ENCODE results near the gene PTGES3. TPM values are rescaled to one million over a fixed set of nuclear protein-coding genes. Genes with fewer than 3 reads are reported as not detected.
A peak's percentile ranks its signal among the peaks of the same experiment; 100 is the strongest.

PTGES3 gene
- total RNA-seq, 2 donors from 2014 or later, result 242 to 303 TPM

GRCh38 chr12:56636675-56637540 lies 51.2 kb downstream of the PTGES3 start:
- Histone ChIP-seq H3K27me3 (no peaks in the 10 kb centered on the region), H3K4me1 (peaks cover 17% of the 10 kb centered on the region), H3K27ac (peak overlapping the region; percentile 99), H3K4me3 (peak overlapping the region; percentile 79), H3K9ac (ENCODE audit: low read depth in 2 of 2, low read length in 2 of 2) (peak overlapping the region; percentile 64 to 85), H3K9me3 (no peaks in the 10 kb centered on the region), H3K36me3 (peaks cover 22% of the 10 kb centered on the region)
- intact Hi-C loops (cut with DNase I), result loop anchor here (5.0 kb wide), 1 partner anchor 50 kb away; the partner anchor contains the start of gene PTGES3
- TF ChIP-seq, protein P1, sequence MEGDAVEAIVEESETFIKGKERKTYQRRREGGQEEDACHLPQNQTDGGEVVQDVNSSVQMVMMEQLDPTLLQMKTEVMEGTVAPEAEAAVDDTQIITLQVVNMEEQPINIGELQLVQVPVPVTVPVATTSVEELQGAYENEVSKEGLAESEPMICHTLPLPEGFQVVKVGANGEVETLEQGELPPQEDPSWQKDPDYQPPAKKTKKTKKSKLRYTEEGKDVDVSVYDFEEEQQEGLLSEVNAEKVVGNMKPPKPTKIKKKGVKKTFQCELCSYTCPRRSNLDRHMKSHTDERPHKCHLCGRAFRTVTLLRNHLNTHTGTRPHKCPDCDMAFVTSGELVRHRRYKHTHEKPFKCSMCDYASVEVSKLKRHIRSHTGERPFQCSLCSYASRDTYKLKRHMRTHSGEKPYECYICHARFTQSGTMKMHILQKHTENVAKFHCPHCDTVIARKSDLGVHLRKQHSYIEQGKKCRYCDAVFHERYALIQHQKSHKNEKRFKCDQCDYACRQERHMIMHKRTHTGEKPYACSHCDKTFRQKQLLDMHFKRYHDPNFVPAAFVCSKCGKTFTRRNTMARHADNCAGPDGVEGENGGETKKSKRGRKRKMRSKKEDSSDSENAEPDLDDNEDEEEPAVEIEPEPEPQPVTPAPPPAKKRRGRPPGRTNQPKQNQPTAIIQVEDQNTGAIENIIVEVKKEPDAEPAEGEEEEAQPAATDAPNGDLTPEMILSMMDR (IDR thresholded peaks at IDR 0.05), result peak; percentile 43
- DNase-seq, result peak; percentile 100

DNA sequence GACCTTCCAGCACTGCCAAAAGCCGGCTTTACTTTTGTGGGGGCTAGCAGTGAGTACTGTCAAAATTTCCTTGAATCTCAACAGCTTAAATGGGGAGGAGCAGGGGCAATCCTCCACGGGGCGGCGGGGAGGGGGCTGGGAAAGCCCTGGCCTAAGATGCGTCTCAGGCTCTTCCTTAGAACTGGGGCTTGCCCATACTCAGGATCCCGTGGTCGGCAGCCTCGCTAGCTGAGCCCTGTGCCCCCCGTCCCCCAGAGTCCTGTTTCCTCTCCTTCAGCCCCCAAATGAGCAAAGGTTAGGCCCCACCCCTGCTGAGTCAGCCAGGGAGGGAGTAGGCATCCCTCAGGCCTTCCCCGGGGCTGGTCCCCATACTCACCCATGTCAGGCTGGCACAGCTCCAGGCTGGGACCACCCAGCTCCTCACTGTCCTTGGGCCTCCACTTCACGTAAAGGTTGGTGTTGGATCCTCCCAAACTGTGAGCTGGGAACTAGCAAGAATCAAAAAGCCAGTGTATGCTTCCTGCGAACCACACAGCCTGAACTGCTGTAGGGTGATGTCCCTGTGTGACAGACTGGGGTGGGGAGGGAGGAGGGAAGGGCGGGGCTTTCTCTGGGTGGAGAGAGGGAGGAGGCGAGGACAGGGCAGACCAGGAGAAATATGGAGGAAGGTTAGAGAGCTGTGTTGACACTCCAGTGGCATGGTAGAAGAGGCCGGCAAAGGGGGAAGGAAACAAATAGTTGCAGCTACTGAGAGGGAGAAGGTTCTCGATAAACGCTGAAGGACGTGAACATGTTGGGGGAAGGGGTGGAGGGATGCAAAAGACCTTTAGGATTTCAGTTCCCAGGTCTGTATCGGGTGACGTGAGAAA lies 52.0 kb downstream of the PTGES3 start:
- H3K36me3 ChIP-seq, result peaks cover 16% of the 10 kb centered on the region
- TF ChIP-seq, protein P1 (IDR thresholded peaks at IDR 0.05), result no peak
- peak; percentile 97 for DNase-seq
- H3K9me3 ChIP-seq, result no peaks in the 10 kb centered on the region
- H3K27ac ChIP-seq, result peak overlapping the region; percentile 99
- peak overlapping the region; percentile 79 for H3K4me3 ChIP-seq
- H3K9ac ChIP-seq (ENCODE audit: low read depth in 2 of 2, low read length in 2 of 2), result peak overlapping the region; percentile 85 to 96
- H3K4me1 ChIP-seq, result peaks cover 20% of the 10 kb centered on the region
- no peaks in the 10 kb centered on the region for H3K27me3 ChIP-seq
- intact Hi-C loops (cut with DNase I), result loop anchor here (5.0 kb wide), 1 partner anchor 51 kb away; the partner anchor contains the start of gene PTGES3

DNA sequence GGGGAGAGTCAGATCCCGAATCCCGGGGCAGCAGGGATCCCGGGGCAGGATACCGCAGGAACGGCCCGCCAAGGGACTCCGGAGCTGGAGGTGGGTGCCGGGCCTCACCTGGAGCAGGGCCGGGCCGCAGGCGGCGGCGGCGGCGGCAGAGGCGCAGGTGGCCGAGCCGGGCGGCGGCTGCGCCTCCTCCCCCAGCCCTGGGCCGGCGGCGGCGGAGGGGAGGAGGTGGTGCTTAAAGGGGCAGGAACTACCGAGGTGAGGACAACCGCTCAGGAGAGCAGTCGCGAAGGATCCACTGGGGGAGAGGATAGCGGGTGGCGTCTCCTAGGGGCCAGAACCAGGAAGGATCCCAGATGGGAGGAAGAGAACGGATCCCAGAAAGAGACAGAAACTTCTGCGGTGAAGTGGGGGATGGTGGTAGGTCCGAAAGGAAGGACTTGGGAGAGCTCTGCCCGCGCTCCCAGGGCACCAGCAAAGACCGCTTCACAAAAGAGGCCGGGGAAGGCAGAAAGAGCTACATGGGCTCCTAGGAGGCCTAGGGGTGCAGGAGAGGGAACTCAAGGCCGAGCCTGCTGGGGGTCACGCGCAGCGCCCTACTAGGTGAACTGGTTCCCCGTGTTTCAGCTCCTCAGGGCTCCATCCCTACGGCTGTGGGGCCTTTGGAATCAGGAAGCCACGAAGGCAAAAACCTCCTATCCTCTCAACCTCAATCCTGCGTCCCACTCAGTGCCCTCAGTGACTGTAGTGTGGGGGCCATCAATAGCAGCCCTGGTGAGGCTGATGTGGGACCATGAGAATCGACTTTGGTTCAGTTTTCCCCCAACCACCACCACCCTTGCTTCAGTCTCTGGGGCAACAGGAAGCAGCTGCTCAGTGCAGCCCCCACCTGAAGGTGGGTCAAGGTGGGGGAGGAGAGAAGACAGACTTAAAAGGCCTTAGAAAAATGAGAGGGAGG lies 53.0 kb downstream of the PTGES3 start:
- peak overlapping the region; percentile 79 for H3K4me3 ChIP-seq
- H3K9ac ChIP-seq (ENCODE audit: low read depth in 2 of 2, low read length in 2 of 2), result peak overlapping the region; percentile 85 to 96
- peak overlapping the region; percentile 99 for H3K27ac ChIP-seq
- H3K36me3 ChIP-seq, result peaks cover 16% of the 10 kb centered on the region
- peaks cover 20% of the 10 kb centered on the region for H3K4me1 ChIP-seq
- H3K9me3 ChIP-seq, result no peaks in the 10 kb centered on the region
- DNase-seq, result peak; percentile 89
- intact Hi-C loops (cut with DNase I), result loop anchor here (5.0 kb wide), 2 partner anchors 52 to 118 kb away; partner anchors contain the start of gene PTGES3
- H3K27me3 ChIP-seq, result no peaks in the 10 kb centered on the region
- TF ChIP-seq, protein P1 (IDR thresholded peaks at IDR 0.05), result peak; percentile 14

GRCh38 chr12:56634242-56634836 lies 53.7 kb downstream of the PTGES3 start:
- intact Hi-C loops (cut with DNase I), result loop anchor here (5.0 kb wide), 1 partner anchor 117 kb away; no protein-coding TSS in a partner anchor
- peak; percentile 79 for DNase-seq
- Histone ChIP-seq H3K4me1 (peaks cover 20% of the 10 kb centered on the region), H3K9ac (ENCODE audit: low read depth in 2 of 2, low read length in 2 of 2) (peak overlapping the region; percentile 85 to 96), H3K4me3 (peak overlapping the region; percentile 79), H3K36me3 (peaks cover 11% of the 10 kb centered on the region), H3K27me3 (no peaks in the 10 kb centered on the region), H3K9me3 (no peaks in the 10 kb centered on the region), H3K27ac (peak overlapping the region; percentile 99)
- TF ChIP-seq, protein P1 (IDR thresholded peaks at IDR 0.05), result no peak
